Coronary artery (tissue), 2 donors: ENCODE measurements around the gene HOXA10.

Source experiments
- DNase-seq: peaks from one replicate; pipeline ENCODE4 v3.0.0-alpha.2; 2017; ENCODE audit warnings: low spot score
- H3K27ac ChIP-seq, 2 donors: fragments of 200-600 bp; sonication (generic); one replicate each; pipeline ENCODE4 v1.5.1; 2016 to 2019
- H3K4me3 ChIP-seq: fragments of 200-600 bp; sonication (generic); 2 replicates; pipeline ENCODE4 v1.5.1; 2016; ENCODE audit warnings: mild to moderate bottlenecking, moderate library complexity
- CTCF ChIP-seq: fragments of 200-600 bp; sonication (generic); IDR thresholded peaks from one replicate; pipeline ENCODE4 v1.5.1; 2019; ENCODE audit warnings: antibody characterized with exemption

The HOXA10 gene

GRCh38 chr7:27165996-27166530, 8.1 kb downstream of the HOXA10 start:
- TF ChIP-seq CTCF: no peak
- DNase-seq: no peak
- H3K4me3 ChIP-seq: peak overlapping the region; percentile 25
- no peak overlapping the region for H3K27ac ChIP-seq

- no peak for DNase-seq
- Histone ChIP-seq H3K27ac (no peak within 1 kb of the TSS), H3K4me3 (peak within 1 kb of the TSS; percentile 25)
Measured at GRCh38 chr7:27165089-27165995, 8.8 kb downstream of the HOXA10 start, which contains the start of gene HOXA9. TSS of gene HOXA9 (minus strand) at chr7:27165537. CDS start at chr7:27165457, 80 bp downstream.

GRCh38 chr7:27164367-27165088, 9.6 kb downstream of the HOXA10 start:
- no peak for TF ChIP-seq CTCF
- H3K27ac ChIP-seq: no peak overlapping the region
- H3K4me3 ChIP-seq: peak overlapping the region; percentile 25
- no peak for DNase-seq

More at GRCh38 chr7:27165089-27165995, 8.8 kb downstream of the HOXA10 start, which contains the start of gene HOXA9:
- TF ChIP-seq CTCF: no peak

GRCh38 chr7:27164045-27164366, 10.1 kb downstream of the HOXA10 start:
- no peak for DNase-seq
- Histone ChIP-seq H3K27ac (no peak overlapping the region), H3K4me3 (peak overlapping the region; percentile 25)
- no peak for TF ChIP-seq CTCF

- DNase-seq: no peak
- Histone ChIP-seq H3K27ac (no peak overlapping the region), H3K4me3 (no peak overlapping the region)
- no peak for TF ChIP-seq CTCF
Measured at GRCh38 chr7:27163288-27164044, 10.7 kb downstream of the HOXA10 start.

- Histone ChIP-seq H3K27ac (no peak overlapping the region), H3K4me3 (no peak overlapping the region)
- no peak for TF ChIP-seq CTCF
- DNase-seq: no peak
Measured at GRCh38 chr7:27162561-27163287, 11.4 kb downstream of the HOXA10 start.
